GM18909 (cell line): ENCODE data around the gene E2F2.

ENCODE experiments used
- ATAC-seq: cut with Tn5 transposase; IDR thresholded peaks from one replicate; pipeline ENCODE4 v1.9.1; 2021; ENCODE audit warnings: mild to moderate bottlenecking; ENCODE audit not compliant: unreplicated experiment, poor library complexity

The E2F2 gene

GRCh38 chr1:23563003-23563402, 32.0 kb upstream of the E2F2 start:
- ATAC-seq: no peak

GRCh38 chr1:23562137-23562876, 31.3 kb upstream of the E2F2 start:
- ATAC-seq: no peak

GRCh38 chr1:23561813-23562100, 30.7 kb upstream of the E2F2 start:
- no peak for ATAC-seq

GRCh38 chr1:23561076-23561812, 30.2 kb upstream of the E2F2 start:
- ATAC-seq: no peak

- no peak for ATAC-seq
Observed at GRCh38 chr1:23559985-23560741, 29.1 kb upstream of the E2F2 start.

- peak; percentile 70 for ATAC-seq
Observed at GRCh38 chr1:23559136-23559984, 28.3 kb upstream of the E2F2 start, which contains the start of gene ID3. TSS of gene ID3 (minus strand) at chr1:23559501. CDS start at chr1:23559426, 75 bp downstream.

- no peak for ATAC-seq
Observed at GRCh38 chr1:23558872-23559135, 27.8 kb upstream of the E2F2 start.

- no peak for ATAC-seq
Observed at GRCh38 chr1:23558140-23558871, 27.3 kb upstream of the E2F2 start.

- ATAC-seq: no peak
Observed at GRCh38 chr1:23557471-23558124, 26.6 kb upstream of the E2F2 start.

GRCh38 chr1:23556635-23557470, 25.8 kb upstream of the E2F2 start:
- no peak for ATAC-seq

- ATAC-seq: no peak
Observed at GRCh38 chr1:23555986-23556634, 25.1 kb upstream of the E2F2 start.

- no peak for ATAC-seq
Observed at GRCh38 chr1:23555270-23555985, 24.4 kb upstream of the E2F2 start.

GRCh38 chr1:23554481-23555269, 23.6 kb upstream of the E2F2 start:
- peak; percentile 58 for ATAC-seq

GRCh38 chr1:23554127-23554480, 23.1 kb upstream of the E2F2 start:
- no peak for ATAC-seq

- no peak for ATAC-seq
Observed at GRCh38 chr1:23553231-23554126, 22.4 kb upstream of the E2F2 start.

- ATAC-seq: no peak
Observed at GRCh38 chr1:23551849-23552248, 20.8 kb upstream of the E2F2 start.
